Hepatic stellate cell (primary cell): ENCODE measurements around the gene PIK3CD.
"Not testable (repeated sequence)": the region's sequence is repeated elsewhere in the genome, so short reads cannot be mapped to it uniquely, and the experiment has no call there.

Experiments
- DNase-seq: peaks from one replicate; pipeline ENCODE4 v3.0.0; 2011; ENCODE audit warnings: low spot score

Gene PIK3CD

DNA sequence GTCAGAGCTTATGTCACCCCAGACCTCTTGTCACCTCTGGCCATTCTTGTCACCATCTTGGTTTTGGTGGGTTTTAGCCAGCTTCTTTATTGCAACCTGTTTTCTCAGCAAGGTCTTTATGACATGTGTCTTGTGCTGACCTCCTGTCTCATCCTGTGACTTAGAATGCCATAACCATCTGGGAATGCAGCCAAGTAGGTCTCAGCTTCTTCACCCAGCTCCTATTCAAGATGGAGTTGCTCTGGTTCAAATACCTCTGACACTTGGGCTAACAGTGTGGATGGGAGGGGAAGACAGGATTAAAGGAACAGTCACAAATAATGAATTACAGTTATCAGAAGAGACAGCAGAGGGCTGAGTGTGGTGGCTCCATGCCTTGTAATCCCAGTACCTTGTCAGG, 30.5 kb upstream of the PIK3CD start:
- no peak for DNase-seq

DNA sequence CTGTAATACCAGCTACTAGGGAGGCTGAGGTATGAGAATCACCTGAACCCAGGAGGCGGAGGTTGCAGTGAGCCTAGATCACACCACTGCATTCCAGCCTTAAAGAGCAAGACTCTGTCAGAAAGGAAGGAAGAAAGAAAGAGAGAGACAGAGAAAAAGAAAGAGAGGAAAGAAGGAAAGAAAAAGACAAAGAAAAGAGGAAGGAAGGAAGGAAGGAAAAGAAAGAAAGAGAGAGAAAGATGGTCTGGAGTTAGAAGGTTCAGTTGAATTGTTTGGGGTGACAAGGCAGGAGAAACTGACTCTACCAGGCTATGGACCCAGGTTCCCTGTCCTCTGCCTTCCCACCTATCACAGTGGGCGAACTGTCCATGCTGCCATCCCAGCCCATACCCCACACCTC, 27.4 kb upstream of the PIK3CD start:
- DNase-seq = no peak

DNA sequence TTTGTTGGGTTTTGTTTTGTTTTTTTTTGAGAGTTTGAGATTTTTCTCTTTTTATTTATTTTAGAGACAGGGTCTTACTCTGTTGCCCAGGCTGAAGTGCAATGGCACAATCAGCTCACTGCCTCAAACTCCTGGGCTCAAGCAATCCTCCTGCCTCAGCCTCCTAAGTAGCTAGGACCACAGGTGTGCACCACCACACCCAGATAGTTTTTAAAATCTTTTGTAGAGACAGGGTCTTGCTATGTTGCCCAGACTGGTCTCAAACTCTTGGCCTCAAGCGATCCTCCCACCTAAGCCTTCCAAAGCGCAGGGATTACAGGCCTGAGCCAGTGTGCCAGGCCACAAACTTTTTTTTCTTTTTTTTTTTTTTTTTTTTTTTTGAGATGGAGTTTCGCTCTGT, 26.5 kb upstream of the PIK3CD start:
- not testable (repeated sequence) for DNase-seq

DNA sequence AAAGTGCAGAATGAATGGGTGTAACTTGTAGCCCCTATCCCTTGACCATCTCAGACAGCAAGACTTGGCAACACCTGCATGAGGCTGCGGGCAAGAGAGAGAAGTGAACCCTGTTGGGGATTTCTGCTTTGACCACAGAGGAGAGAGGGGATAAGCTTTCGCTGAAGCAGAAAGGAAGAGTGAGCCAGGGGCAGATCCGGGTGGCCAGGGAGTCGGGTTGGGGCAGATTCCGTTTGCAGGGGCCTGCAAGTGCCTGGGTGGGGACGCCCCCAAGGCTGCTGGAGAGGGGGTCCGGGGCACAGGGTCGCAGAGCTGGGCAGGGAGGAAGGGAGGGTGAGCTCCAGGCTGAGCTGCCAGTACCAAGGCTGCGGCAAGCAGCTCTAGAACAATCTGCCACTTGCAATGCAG, 25.3 kb upstream of the PIK3CD start:
- no peak for DNase-seq

DNA sequence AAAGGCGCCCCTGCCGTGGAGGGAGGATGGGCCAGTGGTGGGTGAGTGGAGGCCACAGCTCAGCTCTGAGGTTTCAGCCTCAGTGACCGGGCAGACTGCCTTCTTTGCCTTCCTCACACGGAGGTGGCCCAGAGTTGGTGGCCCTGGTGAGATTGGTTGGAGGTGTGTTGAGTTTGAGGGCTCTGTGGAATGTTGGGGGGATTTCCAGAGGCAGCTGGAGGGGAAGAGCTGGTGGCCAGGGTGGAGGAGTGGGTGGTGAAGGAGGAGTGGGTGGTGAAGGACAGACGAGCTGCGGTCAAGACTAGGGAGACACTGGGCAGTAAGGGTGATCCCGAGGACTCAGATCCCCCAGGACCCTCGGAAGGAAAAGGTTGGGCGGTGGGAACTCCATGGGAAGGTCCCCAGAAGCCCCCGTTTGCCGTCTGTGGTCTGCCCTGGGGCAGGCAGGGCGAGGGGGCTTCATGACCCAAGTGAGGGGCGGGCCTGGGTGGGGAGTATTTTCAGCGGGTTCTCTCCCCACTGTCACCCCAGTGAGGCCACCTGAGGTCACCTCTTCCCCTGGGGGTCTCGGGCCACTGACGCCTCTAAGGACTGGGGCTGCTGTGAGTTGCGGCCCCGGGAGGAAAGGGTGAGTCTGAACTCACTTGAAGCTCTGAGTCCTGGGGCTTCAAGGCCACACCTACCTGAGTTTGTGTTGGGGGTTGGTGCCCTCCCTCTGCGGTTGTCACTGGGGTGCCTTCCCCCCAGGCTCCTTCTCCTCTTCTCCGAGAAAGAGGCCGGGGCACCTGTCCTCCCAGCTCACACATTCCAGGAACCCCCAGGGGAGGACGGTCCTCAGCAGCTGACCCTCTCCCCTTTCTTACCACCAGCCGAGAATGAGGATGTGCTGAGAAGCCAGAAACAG, 22.7 kb upstream of the PIK3CD start:
- DNase-seq = no peak

DNA sequence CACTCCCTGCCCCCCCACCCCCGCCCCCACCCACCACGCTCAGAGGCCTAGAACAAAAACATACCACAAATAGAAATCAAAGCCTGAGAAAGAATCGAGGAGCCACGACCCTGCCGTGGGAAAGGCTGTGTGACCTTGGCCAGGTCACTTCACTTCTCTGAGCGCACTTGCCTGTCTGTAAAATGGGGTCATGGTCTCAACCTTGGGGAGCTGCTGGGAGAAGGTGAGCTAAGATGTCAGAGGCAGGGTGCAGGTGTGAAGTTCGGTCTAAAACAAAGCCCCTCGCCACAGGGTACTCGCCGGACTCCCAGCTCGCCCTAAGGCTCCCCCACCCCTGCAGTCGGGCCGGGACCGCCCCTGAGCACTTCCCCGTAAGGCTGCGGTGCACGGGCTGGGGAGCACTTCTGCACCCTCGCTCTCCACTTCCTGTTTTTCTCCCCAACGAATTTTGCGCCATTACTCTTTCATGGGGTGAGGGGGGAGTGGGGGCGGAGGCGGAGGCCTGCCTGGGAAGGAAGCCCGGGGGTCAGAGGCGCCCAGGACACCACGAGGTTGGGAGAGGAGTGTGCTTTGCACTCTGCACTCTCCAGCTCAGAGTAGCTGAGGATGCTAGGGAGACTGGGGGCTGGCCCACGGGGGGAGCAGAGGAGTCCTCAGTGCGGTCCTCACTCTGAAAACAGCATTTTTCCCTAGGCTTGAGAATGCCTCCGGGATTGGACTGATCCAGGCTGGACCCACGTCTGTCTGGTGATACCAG, 21.9 kb upstream of the PIK3CD start:
- DNase-seq = no peak

DNA sequence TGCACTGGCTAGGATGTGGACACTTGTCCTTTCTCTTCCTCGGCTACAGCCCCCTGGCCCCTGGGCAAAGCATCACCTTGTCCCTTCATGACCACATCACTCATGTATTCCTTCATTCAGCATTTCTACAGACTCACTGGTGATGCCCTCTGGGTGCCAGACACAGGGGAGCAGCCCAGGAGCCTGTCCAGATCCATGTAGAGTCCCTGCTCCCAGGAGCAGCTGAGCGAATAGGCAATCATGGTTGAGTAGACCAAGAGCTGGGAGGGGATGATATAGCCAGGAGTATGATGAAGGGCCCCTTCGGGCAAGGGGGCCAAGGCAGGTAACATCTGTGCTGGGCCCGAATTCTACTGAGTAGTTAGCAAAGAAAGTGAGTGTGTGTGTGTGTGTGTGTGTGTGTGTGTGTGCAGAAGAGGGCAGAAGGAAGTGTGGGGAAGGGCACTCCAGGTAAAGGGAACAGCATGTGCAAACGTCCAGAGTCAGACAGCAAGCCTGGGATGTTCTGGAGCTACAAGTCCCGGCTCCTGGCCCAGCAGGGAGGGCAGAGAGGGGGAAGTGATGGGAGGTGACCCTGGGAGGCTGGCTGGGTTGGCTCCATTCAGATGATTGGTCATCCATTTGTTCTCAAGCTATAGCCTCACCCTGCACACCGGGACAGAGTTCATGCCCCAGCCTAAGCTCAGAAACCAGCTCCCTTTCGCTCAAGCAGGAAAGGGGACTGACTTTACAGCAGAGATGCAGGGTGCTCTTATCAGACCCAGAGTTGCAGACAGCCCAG, 21.0 kb upstream of the PIK3CD start:
- no peak for DNase-seq

DNA sequence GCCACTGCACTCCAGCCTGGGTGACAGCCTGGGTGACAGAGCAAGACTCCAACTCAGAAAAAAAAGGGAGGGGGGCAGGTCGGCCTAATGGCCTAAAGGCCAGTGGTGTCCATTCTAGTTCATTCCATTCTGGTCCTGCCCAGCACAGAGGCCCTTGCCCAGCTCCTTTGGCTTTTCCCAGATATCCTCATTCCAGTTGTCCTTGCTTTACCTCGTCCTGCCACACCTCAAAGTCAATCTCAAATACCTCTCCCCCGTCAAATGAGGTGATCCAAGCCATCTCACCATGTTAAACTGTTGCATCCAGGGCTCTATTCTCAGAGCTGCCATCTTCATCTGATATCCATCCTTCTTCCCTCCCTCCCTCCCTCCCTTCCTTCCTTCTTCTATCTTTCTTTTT, 19.9 kb upstream of the PIK3CD start:
- DNase-seq = no peak

DNA sequence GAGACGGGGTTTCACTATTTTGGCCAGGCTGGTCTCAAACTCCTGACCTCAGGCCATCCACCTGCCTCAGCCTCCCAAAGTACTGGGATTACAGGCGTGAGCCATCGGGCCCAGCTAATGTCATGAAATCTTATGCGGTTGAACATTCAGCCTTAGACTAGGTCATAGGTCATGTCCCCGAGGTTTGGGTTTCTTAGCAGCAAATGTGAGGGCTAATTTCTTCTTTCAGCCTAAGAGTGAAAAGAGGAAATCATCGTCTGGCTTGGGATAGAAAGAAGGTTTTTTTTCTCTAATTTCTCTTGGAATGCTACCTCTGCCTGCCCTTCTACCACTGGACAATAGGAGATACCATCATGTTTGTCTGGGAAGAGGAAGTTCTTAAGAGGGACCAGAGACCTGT, 18.0 kb upstream of the PIK3CD start:
- no peak for DNase-seq

DNA sequence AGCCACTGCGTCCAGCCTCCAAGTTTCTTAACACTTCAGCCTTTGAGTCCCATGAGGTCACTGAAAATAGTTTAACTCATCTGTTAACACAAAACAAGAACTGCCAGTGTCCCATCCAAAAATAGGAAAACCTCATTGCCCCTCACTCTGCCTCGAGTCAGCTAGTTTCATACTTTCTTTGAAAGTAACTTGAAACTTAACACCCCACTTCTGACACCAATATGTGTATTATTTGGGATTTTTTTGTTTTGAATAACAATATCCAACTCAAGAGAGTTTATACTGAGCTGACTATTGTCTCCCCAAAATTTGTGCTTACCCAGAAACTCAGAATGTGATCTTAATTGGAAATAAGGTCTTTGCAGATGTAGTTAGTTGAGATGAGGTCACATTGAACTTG, 16.9 kb upstream of the PIK3CD start:
- DNase-seq = no peak

DNA sequence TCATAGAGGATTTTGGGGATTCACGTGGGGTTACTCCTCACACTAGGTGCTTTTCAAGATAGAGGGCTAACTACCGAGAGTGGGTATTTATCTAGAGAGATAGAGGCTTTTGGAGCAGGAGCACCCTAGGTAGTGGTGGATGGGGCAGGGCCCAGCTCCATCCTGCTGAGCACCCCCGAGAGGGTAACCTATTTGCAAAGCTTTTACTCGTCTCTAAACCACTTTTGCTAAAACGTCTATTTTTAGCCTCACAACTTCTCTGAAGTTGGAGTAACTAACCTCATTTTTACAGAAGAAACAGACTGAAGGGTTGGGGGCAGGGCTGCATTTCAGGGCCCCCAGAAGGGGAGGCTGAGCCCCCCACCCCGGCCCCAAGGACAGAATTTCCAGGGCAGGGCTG, 12.3 kb upstream of the PIK3CD start:
- DNase-seq = no peak

DNA sequence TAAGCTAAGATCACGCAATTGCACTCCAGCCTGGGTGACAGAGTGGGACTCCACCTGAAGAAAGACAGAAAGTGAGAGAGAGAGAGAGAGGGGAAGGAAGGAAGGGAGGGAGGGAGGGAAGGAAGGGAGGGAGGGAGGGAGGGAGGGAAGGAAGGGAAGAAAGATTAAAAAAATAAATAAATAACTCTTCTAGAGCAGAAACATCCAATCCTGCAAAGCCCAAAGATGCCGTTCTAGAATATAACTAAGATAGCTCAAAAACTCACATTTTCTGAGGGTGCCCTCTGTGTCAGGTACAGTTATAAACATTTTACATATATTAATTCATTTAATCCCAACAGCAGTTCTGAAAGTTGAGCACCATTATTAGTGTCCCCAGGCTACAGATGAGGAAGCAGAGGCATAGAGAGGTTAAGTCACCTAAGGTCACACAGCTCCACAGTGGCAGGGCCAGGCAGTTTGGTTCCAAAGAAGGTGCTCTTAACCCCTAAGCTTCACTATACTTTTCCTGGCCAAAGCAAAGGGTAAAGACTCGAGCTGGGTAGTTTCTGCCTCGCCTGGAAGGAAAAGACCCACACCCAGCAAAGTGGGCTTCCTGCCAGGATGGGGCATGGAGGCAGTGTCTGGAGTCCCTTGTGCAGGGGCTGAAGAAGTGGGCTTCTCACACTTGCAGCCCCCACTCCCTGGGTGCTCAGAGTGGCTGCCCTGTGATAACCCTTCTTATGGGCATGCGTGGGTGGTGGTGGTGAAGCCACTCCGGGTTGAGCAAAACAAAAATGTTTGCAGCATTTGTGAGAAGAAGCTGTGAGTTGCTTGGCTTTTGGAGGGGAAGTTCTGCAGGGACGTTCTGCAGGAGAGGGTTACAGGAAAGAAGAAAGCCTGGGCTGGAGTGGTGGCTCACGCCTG, 7.9 kb upstream of the PIK3CD start:
- DNase-seq = no peak

DNA sequence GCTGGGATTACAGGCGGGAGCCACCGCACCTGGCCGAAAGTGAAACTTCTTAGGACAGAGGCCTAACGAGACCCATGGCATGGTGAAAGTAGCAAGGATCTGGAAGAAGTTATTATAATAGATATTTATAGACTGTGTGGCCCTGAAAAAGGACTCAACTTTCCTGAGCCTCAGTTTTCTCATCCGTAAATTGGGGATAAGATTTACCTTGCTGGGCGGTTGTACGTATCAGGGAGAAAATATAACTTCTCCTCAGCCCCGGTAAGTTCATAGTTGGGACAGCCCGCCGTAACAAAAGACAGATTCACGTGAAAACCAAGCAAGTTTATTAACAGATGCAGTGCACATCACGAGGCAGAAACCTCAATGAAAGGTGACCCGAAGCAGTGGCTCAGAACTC, 5.5 kb upstream of the PIK3CD start:
- no peak for DNase-seq

DNA sequence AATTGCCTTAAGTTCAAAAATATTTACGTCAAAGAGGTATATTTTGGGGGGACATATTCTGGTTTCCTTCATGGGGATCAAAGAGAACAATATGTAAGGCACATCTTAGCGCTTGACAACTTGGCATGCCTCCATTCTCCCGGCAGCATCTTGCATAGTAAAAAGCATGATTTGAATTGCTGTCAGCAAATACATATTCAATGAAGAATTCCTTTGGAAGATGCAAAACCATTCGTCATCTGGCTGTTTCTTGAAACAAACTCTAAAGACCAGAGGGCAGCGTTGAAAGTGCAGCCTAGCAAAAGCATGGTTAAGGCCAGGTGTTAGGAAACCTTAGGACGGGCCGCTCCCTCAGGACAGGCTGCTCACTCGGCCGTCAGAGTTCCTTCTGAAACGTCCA, 3.4 kb upstream of the PIK3CD start:
- DNase-seq = no peak

DNA sequence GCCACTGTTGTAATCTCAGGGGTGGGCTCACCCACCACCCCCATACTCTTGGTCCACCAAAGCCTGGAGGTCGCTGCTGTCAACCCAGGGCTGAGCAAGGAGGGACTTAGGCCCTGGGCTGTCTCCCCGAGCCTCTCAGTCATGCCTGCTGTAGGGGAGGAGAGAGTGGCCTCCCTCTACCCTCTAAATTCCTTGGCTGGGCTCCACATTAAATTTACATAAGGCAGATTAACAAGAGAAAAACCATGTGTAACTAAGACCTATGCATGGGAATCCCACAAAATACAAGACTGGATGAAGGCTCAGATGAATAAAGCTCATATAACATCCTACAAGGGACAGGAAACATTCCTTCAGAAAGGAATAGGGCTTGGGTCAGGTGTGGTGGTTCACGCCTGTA, 1.8 kb upstream of the PIK3CD start:
- no peak for DNase-seq

DNA sequence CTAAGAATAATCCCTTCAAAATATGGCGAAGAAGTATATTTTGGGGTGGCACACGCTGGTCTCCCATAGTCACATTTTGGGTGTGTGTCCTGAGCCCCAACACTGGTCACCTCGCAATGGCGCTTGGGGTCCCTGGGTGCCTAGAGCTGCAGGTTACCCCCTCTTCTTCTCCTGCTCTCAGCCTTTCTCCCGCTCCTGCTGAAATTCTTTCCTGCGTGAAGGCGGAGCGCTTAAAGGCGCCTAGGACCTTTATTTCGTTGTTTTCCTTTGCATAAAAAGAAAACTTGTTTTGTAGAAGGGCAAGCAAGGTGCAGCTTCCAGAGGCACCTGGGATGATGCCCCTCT, 339 bp upstream of the PIK3CD start:
- no peak for DNase-seq

DNA sequence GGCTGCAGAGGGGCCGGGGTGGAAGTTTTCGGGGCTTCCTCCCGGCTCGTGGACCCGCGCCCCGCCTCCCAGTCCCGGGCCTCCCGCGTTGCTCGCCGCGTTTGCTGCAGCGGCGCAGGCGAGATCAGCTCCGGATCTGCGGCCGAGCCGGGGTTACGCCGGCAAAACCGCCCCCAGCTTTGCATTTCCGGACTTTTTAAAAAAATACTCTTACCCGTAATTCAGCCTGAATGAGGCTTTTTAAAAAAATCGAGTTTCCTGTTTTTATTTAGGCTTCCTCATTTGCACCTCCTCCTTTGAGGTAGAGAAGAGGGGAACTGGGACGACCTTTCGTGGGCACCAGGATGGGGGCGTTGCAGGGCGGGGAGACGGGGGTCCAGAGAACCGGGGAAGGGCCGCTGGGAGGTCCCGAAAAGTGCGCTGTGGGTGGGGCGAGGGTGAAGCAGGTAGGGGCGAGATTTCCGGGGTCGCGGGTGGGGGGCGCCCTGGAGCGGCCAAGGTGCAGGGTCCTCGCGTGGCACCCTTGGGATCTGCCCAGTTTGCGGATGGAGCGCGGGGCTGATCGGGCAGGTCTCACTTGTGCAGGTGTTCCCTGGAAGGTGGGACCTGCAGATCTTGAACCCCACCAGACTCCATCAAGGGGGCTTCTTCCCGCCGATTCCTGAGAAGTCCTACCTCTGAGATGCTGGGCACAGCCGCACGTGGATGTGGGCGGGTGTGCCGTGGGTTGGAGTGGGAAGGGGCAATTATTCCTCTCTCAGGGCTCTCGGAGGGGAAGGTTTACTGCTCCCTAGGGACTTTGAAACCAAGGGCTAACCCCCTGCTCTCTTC, 1.1 kb downstream of the PIK3CD start:
- DNase-seq = no peak

DNA sequence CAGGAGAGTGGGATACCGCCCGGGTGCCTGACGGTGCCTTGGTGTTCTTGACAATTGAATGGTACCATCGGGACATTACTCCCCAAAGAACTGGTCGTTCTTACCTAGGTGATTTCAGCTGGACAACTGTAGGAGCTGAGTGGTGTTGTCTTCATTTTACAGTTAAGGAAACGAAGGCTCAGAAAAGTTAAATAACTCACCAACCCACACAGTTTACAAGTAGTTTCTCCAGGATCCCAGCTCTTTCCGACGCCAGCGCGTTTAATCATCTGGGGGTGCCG, 1.6 kb downstream of the PIK3CD start:
- no peak for DNase-seq

DNA sequence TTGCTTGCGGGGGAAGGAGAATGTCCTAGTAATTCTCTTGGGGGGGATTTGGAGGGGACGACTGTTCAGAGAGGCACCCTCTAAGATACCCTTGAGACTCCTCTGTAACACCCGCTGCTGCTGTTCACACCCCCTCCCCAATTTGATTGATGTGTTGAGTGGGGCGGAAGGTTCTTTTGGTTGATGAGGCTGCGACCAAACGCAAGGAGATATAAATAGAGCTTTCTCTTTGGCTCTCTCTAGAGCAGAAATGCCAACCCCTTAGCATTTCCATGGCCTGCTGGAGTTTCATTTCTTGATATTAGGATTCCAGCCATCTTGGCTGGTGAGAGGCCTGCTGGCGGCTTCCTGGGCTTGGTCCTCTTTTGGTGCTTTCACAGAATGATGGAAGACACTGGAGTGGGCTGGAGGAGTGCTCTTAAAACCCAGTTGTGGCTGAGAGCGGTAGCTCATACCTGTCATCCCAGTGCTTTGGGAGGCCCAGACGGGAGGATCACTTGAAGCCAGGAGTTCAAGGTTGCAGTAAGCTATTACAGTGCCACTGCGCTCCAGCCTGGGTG, 2.0 kb downstream of the PIK3CD start:
- no peak for DNase-seq

DNA sequence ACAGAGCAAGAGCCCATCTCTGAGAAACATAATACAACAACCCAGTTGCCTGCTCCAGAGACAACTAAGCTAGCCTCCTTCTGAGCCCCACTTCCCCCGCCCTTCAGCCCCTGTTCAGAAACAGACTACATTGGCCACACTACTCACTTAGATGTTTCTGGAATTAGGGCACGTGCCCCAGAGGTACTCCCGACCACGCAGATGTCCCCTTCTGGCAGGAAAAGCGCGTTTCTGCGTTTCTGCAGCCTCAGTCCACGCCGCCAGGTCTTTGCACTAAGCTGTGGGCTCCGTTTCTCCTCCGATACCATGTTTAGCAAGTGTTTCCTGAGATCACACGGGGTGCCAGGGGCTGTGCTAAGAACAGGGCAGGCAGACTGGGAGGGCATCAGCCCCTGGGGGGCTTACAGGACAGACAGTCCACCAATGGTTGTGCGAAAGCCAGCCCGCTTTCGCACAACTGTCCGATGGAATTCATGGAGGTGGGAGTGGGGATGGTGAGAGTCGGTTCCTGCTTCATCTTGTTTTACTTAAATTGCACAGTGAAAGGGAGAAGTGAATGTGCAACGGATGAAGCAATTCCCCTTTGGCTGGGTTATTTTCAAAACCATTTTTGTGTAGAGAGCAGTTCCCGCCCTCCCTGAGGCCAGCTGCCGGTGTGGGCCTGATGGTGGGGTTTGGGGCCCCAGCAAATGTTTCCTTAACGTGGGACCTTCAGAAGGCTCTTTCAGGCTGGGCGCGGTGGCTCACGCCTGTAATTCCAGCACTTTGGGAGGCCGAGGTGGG, 2.7 kb downstream of the PIK3CD start:
- DNase-seq = no peak
